HCT116 (cell line): ENCODE data around the gene GMCL1. TPM values are rescaled to one million over a fixed set of nuclear protein-coding genes. Genes with fewer than 3 reads are reported as not detected.
A peak's percentile ranks its signal among the peaks of the same experiment; 100 is the strongest.
"Not testable (repeated sequence)": the region's sequence is repeated elsewhere in the genome, so short reads cannot be mapped to it uniquely, and the experiment has no call there.

Source experiments
- ATAC-seq: fragments of 200-7000 bp; cut with Tn5 transposase; 2 replicates; pipeline ENCODE4 v1.9.1; 2020; ENCODE audit warnings: mild to moderate bottlenecking, moderate library complexity
- BruUV-seq: library from RNA; stranded (reverse); fragments of 400-500 nt; replicated peaks from 2 replicates; lab custom pipeline; 2021; lab: Mats Ljungman, UMichigan
- CTCF ChIA-PET: fragments of 300-600 bp; sonication (Branson Sonifier 250); formaldehyde crosslinking; loops from one replicate; lab custom pipeline; 2021; ENCODE audit warnings: antibody characterized with exemption; lab: Charles Lee
- POLR2A ChIA-PET: fragments of 300-600, 350-600 bp; sonication (Branson Sonifier 250); formaldehyde crosslinking; loops from one replicate; lab custom pipeline; 2021; ENCODE audit warnings: antibody characterized with exemption; lab: Charles Lee
- RAD21 ChIA-PET, 2 experiments: fragments of 300-600 bp; sonication (Branson Sonifier 250); formaldehyde crosslinking; loops; one replicate each; lab custom pipeline; 2023; ENCODE audit warnings: low total read pairs in 2 of 2; ENCODE audit not compliant: uncharacterized antibody in 2 of 2, unreplicated experiment in 2 of 2, low non-redundant PET in 1 of 2; lab: Charles Lee
- DNase-seq: peaks from one replicate; pipeline ENCODE4 v3.0.0-alpha.2; 2010; ENCODE audit warnings: low read depth, low spot score
- H2AFZ ChIP-seq: fragments of 200-600 bp; shearing (Covaris generic), sonication (generic); 2 replicates; pipeline ENCODE4 v1.6.1; 2017; ENCODE audit warnings: low read depth, mixed run types, mixed read lengths, antibody characterized with exemption, low read length; ENCODE audit not compliant: poor library complexity, severe bottlenecking
- H3K27ac ChIP-seq: 2 replicates; pipeline ENCODE4 v1.5.1; 2012; ENCODE audit warnings: low read depth, low read length
- H3K27me3 ChIP-seq: fragments of 200-600 bp; sonication (generic); 2 replicates; pipeline ENCODE4 v1.6.1; 2016; ENCODE audit warnings: mixed run types, low read length, mixed read lengths; ENCODE audit not compliant: insufficient read depth
- H3K36me3 ChIP-seq, 2 experiments: fragments of 200-500 bp in 1 of 2; fragments of 200-600 bp in 1 of 2; sonication (Bioruptor generic) in 1 of 2; sonication (generic) in 1 of 2; 2 replicates each; pipeline versions ENCODE4 v1.5.1 to v1.6.1; 2014 to 2016; ENCODE audit warnings: low read length in 2 of 2, inconsistent platforms in 1 of 2, mixed read lengths in 1 of 2, mixed run types in 1 of 2; ENCODE audit not compliant: insufficient read depth in 2 of 2, control insufficient read depth in 1 of 2
- H3K4me1 ChIP-seq, 2 experiments: fragments of 200-600 bp in 1 of 2; sonication (generic) in 1 of 2; 2 replicates each; pipeline versions ENCODE4 v1.5.1 to v1.6.1; 2012 to 2017; ENCODE audit warnings: low read length in 2 of 2, inconsistent platforms in 1 of 2, mild to moderate bottlenecking in 1 of 2, mixed read lengths in 1 of 2, mixed run types in 1 of 2, moderate library complexity in 1 of 2; ENCODE audit not compliant: insufficient read depth in 2 of 2, control insufficient read depth in 1 of 2
- H3K4me2 ChIP-seq: fragments of 200-600 bp; sonication (generic); 2 replicates; pipeline ENCODE4 v1.6.1; 2017; ENCODE audit warnings: mixed run types, low read length, mixed read lengths
- H3K4me3 ChIP-seq, 2 experiments: fragments of 200-600 bp in 1 of 2; sonication (generic) in 1 of 2; replicated peaks in 1 of 2; 2 replicates each; pipeline ENCODE4 v1.5.1; 2011 to 2016; ENCODE audit warnings: low read length in 2 of 2, control low read depth in 1 of 2, low read depth in 1 of 2, mild to moderate bottlenecking in 1 of 2, mixed read lengths in 1 of 2, mixed run types in 1 of 2
- H3K79me2 ChIP-seq: fragments of 200-600 bp; sonication (generic); 2 replicates; pipeline ENCODE4 v1.6.1; 2017; ENCODE audit warnings: mild to moderate bottlenecking, mixed run types, low read length, moderate library complexity, mixed read lengths; ENCODE audit not compliant: insufficient read depth
- H3K9ac ChIP-seq: fragments of 200-600 bp; sonication (generic); 2 replicates; pipeline ENCODE4 v1.6.1; 2016; ENCODE audit warnings: low read length, mixed read lengths
- H3K9me2 ChIP-seq: fragments of 200-600 bp; sonication (generic), shearing (Covaris generic); 2 replicates; pipeline ENCODE4 v1.6.1; 2017; ENCODE audit warnings: mixed run types, mild to moderate bottlenecking, moderate library complexity; ENCODE audit not compliant: insufficient read depth
- H3K9me3 ChIP-seq, 2 experiments: fragments of 200-500 bp in 1 of 2; fragments of 200-600 bp in 1 of 2; sonication (Bioruptor generic) in 1 of 2; sonication (generic) in 1 of 2; 2 replicates each; pipeline ENCODE4 v1.6.1; 2014 to 2017; ENCODE audit warnings: low read length in 2 of 2, mixed read lengths in 2 of 2, inconsistent platforms in 1 of 2, low read depth in 1 of 2, mild to moderate bottlenecking in 1 of 2, mixed run types in 1 of 2, moderate library complexity in 1 of 2; ENCODE audit not compliant: control insufficient read depth in 1 of 2, insufficient read depth in 1 of 2
- H4K20me1 ChIP-seq: fragments of 200-600 bp; sonication (generic), shearing (Covaris generic); 2 replicates; pipeline ENCODE4 v1.6.1; 2017; ENCODE audit warnings: mixed run types, mild to moderate bottlenecking, moderate library complexity; ENCODE audit not compliant: insufficient read depth
- CBX3 ChIP-seq: IDR thresholded peaks from 2 replicates; pipeline ENCODE4 v1.6.1; 2012; ENCODE audit warnings: low read depth
- CEBPB ChIP-seq: IDR thresholded peaks from 2 replicates; pipeline ENCODE4 v1.6.1; 2012; ENCODE audit warnings: low read depth
- ELF1 ChIP-seq: IDR thresholded peaks from 2 replicates; pipeline ENCODE4 v1.6.1; 2012; ENCODE audit warnings: low read depth, borderline replicate concordance
- POLR2AphosphoS5 ChIP-seq: IDR thresholded peaks from 2 replicates; pipeline ENCODE4 v1.6.1; 2011; ENCODE audit warnings: mild to moderate bottlenecking, low read depth, low read length, moderate library complexity
- REST ChIP-seq: IDR thresholded peaks from 2 replicates; pipeline ENCODE4 v1.6.1; 2012; ENCODE audit warnings: low read depth
- TCF7L2 ChIP-seq: IDR thresholded peaks from 2 replicates; pipeline ENCODE4 v1.7.0; 2011; ENCODE audit warnings: borderline replicate concordance, inconsistent platforms; ENCODE audit not compliant: insufficient read depth, insufficient read length; ENCODE audit errors: extremely low read depth
- ZNF274 ChIP-seq: fragments of 200-500 bp; sonication (Bioruptor generic); IDR thresholded peaks from 2 replicates; pipeline ENCODE4 v1.6.1; 2014; ENCODE audit warnings: mild to moderate bottlenecking, low read depth, low read length, inconsistent platforms
- intact Hi-C: fragments of 100-400 bp; cut with micrococcal nuclease; formaldehyde crosslinking; loops from 2 replicates; pipeline ENCODE4 v1.10.0; 2022
- total RNA-seq: library from RNA; stranded (reverse); gene quantifications from one replicate; pipeline ENCODE4 v1.2.1, GENCODE V29; 2021; ENCODE audit not compliant: unreplicated experiment
- TF ChIP-seq, protein P1 (sequence below): IDR thresholded peaks from 2 replicates; pipeline ENCODE4 v1.6.1; 2011; ENCODE audit warnings: mild to moderate bottlenecking, low read length, moderate library complexity; ENCODE audit not compliant: insufficient replicate concordance; ENCODE audit errors: extremely low read depth

The GMCL1 gene
- total RNA-seq, 1 experiment from 2014 or later = 16.7 TPM

- peak overlapping the region; percentile 80 to 86 for H3K4me3 ChIP-seq
These were observed 1.4 kb downstream of the GMCL1 start for GRCh38 chr2:69830906-69831241.

GRCh38 chr2:69831354-69831905 lies 2.0 kb downstream of the GMCL1 start:
- peaks cover 57% of the 10 kb centered on the region for H3K79me2 ChIP-seq

More at GRCh38 chr2:69830906-69831241, 1.4 kb downstream of the GMCL1 start:
- CTCF ChIA-PET = interaction anchor here (1.0 kb wide), 1 partner anchor 106 kb away, joined by 4 read pairs; no protein-coding TSS in a partner anchor
- H4K20me1 ChIP-seq, H3K27me3 ChIP-seq, H3K36me3 ChIP-seq, POLR2A ChIA-PET, RAD21 ChIA-PET, intact Hi-C loops, BruUV-seq, DNase-seq, ATAC-seq, H3K9me2 ChIP-seq, H3K9me3 ChIP-seq, H2AFZ ChIP-seq, H3K27ac ChIP-seq: not testable (repeated sequence)
- H3K4me2 ChIP-seq = peak overlapping the region; percentile 78
- H3K9ac ChIP-seq = peak overlapping the region; percentile 64; the same call in 1 of the 2 replicates
- H3K79me2 ChIP-seq = peaks cover 52% of the 10 kb centered on the region
- H3K4me1 ChIP-seq = peaks cover 10 to 16% of the 10 kb centered on the region in 2 experiments; a peak in 3 of 4 replicates

More at GRCh38 chr2:69831354-69831905, 2.0 kb downstream of the GMCL1 start:
- RAD21 ChIA-PET = no interaction called here
- no peaks in the 10 kb centered on the region for H3K9me3 ChIP-seq
- ATAC-seq = no peak
- H4K20me1 ChIP-seq = no peaks in the 10 kb centered on the region
- no peak overlapping the region for H2AFZ ChIP-seq
- TF ChIP-seq ELF1 = no peak
- TF ChIP-seq ZNF274 = no peak
- TF ChIP-seq CBX3 = no peak
- no peak for TF ChIP-seq REST
- TF ChIP-seq TCF7L2 = no peak
- TF ChIP-seq, protein P1, sequence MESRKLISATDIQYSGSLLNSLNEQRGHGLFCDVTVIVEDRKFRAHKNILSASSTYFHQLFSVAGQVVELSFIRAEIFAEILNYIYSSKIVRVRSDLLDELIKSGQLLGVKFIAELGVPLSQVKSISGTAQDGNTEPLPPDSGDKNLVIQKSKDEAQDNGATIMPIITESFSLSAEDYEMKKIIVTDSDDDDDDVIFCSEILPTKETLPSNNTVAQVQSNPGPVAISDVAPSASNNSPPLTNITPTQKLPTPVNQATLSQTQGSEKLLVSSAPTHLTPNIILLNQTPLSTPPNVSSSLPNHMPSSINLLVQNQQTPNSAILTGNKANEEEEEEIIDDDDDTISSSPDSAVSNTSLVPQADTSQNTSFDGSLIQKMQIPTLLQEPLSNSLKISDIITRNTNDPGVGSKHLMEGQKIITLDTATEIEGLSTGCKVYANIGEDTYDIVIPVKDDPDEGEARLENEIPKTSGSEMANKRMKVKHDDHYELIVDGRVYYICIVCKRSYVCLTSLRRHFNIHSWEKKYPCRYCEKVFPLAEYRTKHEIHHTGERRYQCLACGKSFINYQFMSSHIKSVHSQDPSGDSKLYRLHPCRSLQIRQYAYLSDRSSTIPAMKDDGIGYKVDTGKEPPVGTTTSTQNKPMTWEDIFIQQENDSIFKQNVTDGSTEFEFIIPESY = no peak
- no peak for TF ChIP-seq POLR2AphosphoS5
- no peak for TF ChIP-seq CEBPB
- no peak overlapping the region for H3K4me3 ChIP-seq
- no peak for DNase-seq
- POLR2A ChIA-PET = no interaction called here
- CTCF ChIA-PET = no interaction called here
- peak overlapping the region; percentile 78; the same call in 1 of the 2 replicates for H3K4me2 ChIP-seq
- no peak overlapping the region for H3K27ac ChIP-seq
- H3K9ac ChIP-seq = no peak overlapping the region
- no TSS peak for BruUV-seq
- H3K9me2 ChIP-seq = no peaks in the 10 kb centered on the region
- intact Hi-C loops = no loop called here
- no peaks in the 10 kb centered on the region for H3K27me3 ChIP-seq
- peaks cover 10 to 16% of the 10 kb centered on the region in 2 experiments; a peak in 3 of 4 replicates for H3K4me1 ChIP-seq
- peaks cover 0 to 3% of the 10 kb centered on the region in 2 experiments; a peak in 1 of 4 replicates for H3K36me3 ChIP-seq
